Neural crest cell (in vitro differentiated cells): ENCODE measurements around the gene DAPK1. TPM values are rescaled to one million over a fixed set of nuclear protein-coding genes. Genes with fewer than 3 reads are reported as not detected.

Experiments used
- DNase-seq: peaks from one replicate; pipeline ENCODE4 v3.0.0; 2021; ENCODE audit warnings: low read depth, mixed read lengths, low spot score
- H3K27ac Mint-ChIP-seq: one replicate; pipeline ENCODE4 v1.8.0; 2021; ENCODE audit warnings: mild to moderate bottlenecking, mixed read lengths; ENCODE audit not compliant: unreplicated experiment
- H3K27me3 Mint-ChIP-seq: 2 replicates; pipeline ENCODE4 v1.8.0; 2021; ENCODE audit warnings: low read depth, mild to moderate bottlenecking, mixed read lengths
- H3K36me3 Mint-ChIP-seq: 2 replicates; pipeline ENCODE4 v1.8.0; 2021; ENCODE audit warnings: low read depth, mild to moderate bottlenecking, mixed read lengths
- H3K4me1 Mint-ChIP-seq: 2 replicates; pipeline ENCODE4 v1.8.0; 2021; ENCODE audit warnings: mixed read lengths
- H3K4me3 Mint-ChIP-seq: one replicate; pipeline ENCODE4 v1.8.0; 2021; ENCODE audit warnings: mild to moderate bottlenecking, mixed read lengths
- H3K9me3 Mint-ChIP-seq: 2 replicates; pipeline ENCODE4 v1.8.0; 2021; ENCODE audit warnings: mixed read lengths
- total RNA-seq: library from RNA; stranded (reverse); gene quantifications from 2 replicates; pipeline ENCODE4 v1.2.1, GENCODE V29; 2021
- TF ChIP-seq, protein P1 (sequence below): fragments of 200-600 bp; sonication (generic); conservative IDR thresholded peaks from 2 replicates; pipeline ENCODE4 v1.5.0; 2021; ENCODE audit warnings: antibody characterized with exemption, mild to moderate bottlenecking

Gene DAPK1
- total RNA-seq, 1 donor from 2014 or later = 62.7 TPM

DNA sequence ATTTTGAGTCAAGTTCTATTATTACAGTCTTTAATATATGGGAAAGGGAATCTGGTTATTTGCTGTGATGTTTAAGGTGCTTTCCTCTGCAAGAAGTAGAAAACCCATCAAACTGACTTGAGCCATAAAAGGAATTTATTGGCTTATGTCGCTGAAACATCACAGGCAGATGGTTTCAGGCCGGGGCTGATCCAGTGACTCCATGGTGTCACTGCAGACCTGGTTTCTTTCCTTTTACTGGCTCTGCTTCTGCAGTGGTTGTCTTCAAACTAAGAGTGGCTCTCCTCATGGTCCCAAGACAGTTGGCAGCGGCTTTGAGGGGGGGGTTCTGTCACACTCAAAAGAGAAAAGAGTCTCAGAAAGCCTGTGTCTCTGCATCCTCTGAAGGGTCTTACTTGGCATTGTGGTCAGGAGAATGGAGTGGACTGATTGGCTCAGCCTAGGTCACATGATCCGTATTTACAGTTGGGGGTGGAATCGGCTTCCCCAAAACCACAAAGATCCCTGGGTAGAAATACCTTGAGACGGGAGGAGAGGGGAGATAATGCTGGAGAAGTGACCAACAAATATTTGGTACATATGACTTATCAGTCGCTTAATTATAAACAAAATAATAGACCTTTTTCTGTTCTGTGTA, 106.3 kb downstream of the DAPK1 start:
- TF ChIP-seq, protein P1, sequence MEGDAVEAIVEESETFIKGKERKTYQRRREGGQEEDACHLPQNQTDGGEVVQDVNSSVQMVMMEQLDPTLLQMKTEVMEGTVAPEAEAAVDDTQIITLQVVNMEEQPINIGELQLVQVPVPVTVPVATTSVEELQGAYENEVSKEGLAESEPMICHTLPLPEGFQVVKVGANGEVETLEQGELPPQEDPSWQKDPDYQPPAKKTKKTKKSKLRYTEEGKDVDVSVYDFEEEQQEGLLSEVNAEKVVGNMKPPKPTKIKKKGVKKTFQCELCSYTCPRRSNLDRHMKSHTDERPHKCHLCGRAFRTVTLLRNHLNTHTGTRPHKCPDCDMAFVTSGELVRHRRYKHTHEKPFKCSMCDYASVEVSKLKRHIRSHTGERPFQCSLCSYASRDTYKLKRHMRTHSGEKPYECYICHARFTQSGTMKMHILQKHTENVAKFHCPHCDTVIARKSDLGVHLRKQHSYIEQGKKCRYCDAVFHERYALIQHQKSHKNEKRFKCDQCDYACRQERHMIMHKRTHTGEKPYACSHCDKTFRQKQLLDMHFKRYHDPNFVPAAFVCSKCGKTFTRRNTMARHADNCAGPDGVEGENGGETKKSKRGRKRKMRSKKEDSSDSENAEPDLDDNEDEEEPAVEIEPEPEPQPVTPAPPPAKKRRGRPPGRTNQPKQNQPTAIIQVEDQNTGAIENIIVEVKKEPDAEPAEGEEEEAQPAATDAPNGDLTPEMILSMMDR = no peak
- H3K27me3 Mint-ChIP-seq = no peaks in the 10 kb centered on the region
- H3K36me3 Mint-ChIP-seq = peaks cover 8% of the 10 kb centered on the region
- H3K4me3 Mint-ChIP-seq = no peak overlapping the region
- no peak overlapping the region for H3K27ac Mint-ChIP-seq
- no peaks in the 10 kb centered on the region for H3K9me3 Mint-ChIP-seq
- peaks cover 61% of the 10 kb centered on the region for H3K4me1 Mint-ChIP-seq
- no peak for DNase-seq

DNA sequence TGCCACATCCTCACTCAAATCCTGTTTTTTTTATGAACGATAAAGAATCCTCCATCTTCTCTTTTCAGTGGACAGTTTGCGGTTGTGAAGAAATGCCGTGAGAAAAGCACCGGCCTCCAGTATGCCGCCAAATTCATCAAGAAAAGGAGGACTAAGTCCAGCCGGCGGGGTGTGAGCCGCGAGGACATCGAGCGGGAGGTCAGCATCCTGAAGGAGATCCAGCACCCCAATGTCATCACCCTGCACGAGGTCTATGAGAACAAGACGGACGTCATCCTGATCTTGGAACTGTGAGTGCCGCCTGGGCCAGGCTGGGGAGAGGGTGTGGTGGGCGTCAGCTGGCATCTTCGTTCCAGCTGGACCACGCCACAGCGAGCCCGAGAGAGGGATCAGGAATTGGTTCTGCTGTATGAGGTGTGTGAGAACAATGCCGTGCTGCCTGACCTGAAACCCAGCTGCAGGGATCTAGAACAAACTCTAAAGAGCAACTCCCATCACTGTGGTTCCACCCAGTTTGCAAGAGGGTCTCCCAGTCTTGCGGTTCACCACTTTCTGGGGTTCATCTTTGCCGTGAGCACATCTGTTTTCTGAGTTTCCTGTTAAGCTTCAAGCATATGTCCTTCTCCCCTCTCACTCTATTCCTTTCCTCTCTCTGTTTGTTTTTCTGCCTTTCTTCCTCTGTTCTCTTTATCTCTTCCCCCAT, 107.4 kb downstream of the DAPK1 start:
- TF ChIP-seq, protein P1 = no peak
- Mint-ChIP-seq H3K4me1 (peaks cover 67% of the 10 kb centered on the region), H3K27ac (peak overlapping the region; percentile 16), H3K36me3 (peaks cover 9% of the 10 kb centered on the region), H3K9me3 (no peaks in the 10 kb centered on the region), H3K4me3 (no peak overlapping the region), H3K27me3 (no peaks in the 10 kb centered on the region)
- DNase-seq = no peak

DNA sequence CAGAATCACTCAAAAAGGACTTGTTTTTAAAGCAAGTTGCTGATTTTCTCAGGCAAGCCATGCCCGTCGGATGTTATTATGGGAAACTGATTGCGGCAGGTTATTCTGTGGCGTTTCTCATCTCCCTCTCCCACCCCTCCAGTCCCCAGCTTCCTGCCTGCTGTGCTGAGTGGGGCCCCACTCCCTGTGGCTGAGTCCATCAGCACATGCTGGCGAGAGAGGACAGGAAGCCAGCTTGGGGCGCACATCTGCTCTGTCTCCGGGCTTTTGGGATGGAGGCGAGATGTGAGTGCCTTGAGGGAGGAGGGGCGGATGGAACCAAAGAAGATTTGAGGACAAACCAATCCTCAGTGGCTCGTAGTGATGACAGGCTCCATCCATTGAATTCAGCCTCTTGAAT, 108.0 kb downstream of the DAPK1 start:
- H3K9me3 Mint-ChIP-seq = no peaks in the 10 kb centered on the region
- H3K36me3 Mint-ChIP-seq = peaks cover 11% of the 10 kb centered on the region
- no peaks in the 10 kb centered on the region for H3K27me3 Mint-ChIP-seq
- no peak overlapping the region for H3K4me3 Mint-ChIP-seq
- no peak overlapping the region for H3K27ac Mint-ChIP-seq
- no peak for DNase-seq
- TF ChIP-seq, protein P1 = no peak
- peaks cover 71% of the 10 kb centered on the region for H3K4me1 Mint-ChIP-seq

DNA sequence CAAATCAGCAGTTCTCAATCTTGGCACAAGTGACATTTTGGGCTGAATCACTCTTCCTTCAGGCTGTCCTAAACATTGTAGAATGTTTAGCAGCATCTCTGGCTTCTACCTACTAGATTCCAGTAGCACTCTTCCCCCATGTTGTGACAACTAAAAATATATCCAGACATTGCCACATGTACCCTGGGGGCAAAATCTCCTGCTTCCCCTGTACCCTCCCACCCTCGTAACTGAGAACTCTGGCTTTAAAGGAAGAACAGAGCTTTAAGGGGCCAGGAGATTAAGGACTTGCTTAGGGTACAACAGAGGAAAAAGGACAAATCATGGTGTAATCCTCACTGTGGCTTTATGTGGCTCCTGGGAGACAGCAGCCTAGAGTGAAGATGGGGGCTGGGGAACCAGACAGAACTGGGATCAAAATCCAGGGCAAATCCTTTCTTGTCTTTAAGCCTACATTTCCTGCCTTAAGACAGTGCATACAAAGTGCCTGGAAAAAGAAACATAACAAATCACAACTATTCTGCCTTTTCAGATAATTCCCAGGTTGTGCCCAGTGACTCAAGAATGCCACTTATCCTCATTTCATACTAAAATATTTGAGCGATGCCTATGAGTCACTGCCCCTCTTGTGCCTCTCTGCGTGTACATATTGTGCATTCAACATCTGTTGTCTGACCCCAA, 109.3 kb downstream of the DAPK1 start:
- Mint-ChIP-seq H3K27me3 (no peaks in the 10 kb centered on the region), H3K4me1 (peaks cover 67% of the 10 kb centered on the region), H3K36me3 (peaks cover 11% of the 10 kb centered on the region), H3K4me3 (no peak overlapping the region), H3K27ac (no peak overlapping the region), H3K9me3 (no peaks in the 10 kb centered on the region)
- no peak for DNase-seq
- TF ChIP-seq, protein P1 = no peak

DNA sequence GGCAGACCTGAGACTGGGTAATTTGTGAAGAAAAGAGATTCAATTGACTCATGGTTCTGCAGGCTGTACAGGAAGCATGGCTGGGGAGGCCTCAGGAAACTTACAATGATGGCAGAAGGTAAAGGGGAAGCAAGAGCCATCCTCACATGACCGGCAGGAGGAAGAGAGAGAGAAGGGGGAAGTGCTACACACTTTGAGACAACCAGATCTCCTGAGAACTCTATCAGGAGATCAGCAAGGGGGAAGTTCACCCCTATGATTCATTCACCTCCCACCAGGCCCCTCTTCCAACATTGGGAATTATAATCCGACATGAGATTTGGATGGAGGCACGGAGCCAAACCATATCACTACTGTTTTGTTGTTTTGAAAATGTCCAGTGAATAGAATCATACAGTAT, 110.2 kb downstream of the DAPK1 start:
- DNase-seq = no peak
- Mint-ChIP-seq H3K36me3 (peaks cover 11% of the 10 kb centered on the region), H3K9me3 (no peaks in the 10 kb centered on the region), H3K27me3 (no peaks in the 10 kb centered on the region), H3K4me3 (no peak overlapping the region), H3K27ac (no peak overlapping the region), H3K4me1 (peaks cover 60% of the 10 kb centered on the region)
- TF ChIP-seq, protein P1 = no peak
